GM12878 (cell line): ENCODE results near the gene PRMT1. TPM values are rescaled to one million over a fixed set of nuclear protein-coding genes. Genes with fewer than 3 reads are reported as not detected.

ENCODE experiments used
- ATF7 ChIP-seq: fragments of 450-650 bp; IDR thresholded peaks from 2 replicates; pipeline ENCODE4 v1.6.1; 2016; ENCODE audit warnings: low read depth, mild to moderate bottlenecking
- BCL11A ChIP-seq: IDR thresholded peaks from 2 replicates; pipeline ENCODE4 v1.6.1; 2011; ENCODE audit warnings: low read depth, low read length
- E2F8 ChIP-seq: fragments of 450-650 bp; IDR thresholded peaks from 2 replicates; pipeline ENCODE4 v1.6.1; 2018; ENCODE audit warnings: mild to moderate bottlenecking, low read depth, moderate library complexity; ENCODE audit not compliant: partially characterized antibody
- FOXM1 ChIP-seq: IDR thresholded peaks from 2 replicates; pipeline ENCODE4 v1.6.1; 2012; ENCODE audit warnings: low read depth, mild to moderate bottlenecking, inconsistent platforms, low read length, moderate library complexity
- GABPA ChIP-seq: IDR thresholded peaks from 2 replicates; pipeline ENCODE4 v1.6.1; 2014; ENCODE audit warnings: antibody characterized with exemption, low read depth, mild to moderate bottlenecking, inconsistent platforms
- HDGF ChIP-seq: fragments of 450-650 bp; IDR thresholded peaks from 2 replicates; pipeline ENCODE4 v1.6.1; 2016; ENCODE audit warnings: antibody characterized with exemption
- IKZF1 ChIP-seq: fragments of 450-650 bp; conservative IDR thresholded peaks from 2 replicates; pipeline ENCODE4 v1.6.1; 2017; ENCODE audit warnings: antibody characterized with exemption, mild to moderate bottlenecking
- IKZF2 ChIP-seq, 2 experiments: fragments of 450-650 bp; IDR thresholded peaks; 2 replicates each; pipeline ENCODE4 v1.6.1; 2017; ENCODE audit warnings: mild to moderate bottlenecking in 2 of 2, moderate library complexity in 2 of 2
- JUND ChIP-seq: IDR thresholded peaks from 2 replicates; pipeline ENCODE4 v1.6.1; 2012; ENCODE audit warnings: low read depth, mild to moderate bottlenecking, low read length, improper control_type of control experiment, moderate library complexity
- NBN ChIP-seq: fragments of 450-650 bp; IDR thresholded peaks from 2 replicates; pipeline ENCODE4 v1.6.1; 2016
- POLR2A ChIP-seq: IDR thresholded peaks from 2 replicates; pipeline ENCODE4 v1.6.1; 2011; ENCODE audit warnings: low read depth, mild to moderate bottlenecking, low read length
- SIN3A ChIP-seq: IDR thresholded peaks from 2 replicates; pipeline ENCODE4 v1.6.1; 2012; ENCODE audit warnings: low read depth, low read length, improper control_type of control experiment
- SIX5 ChIP-seq: IDR thresholded peaks from 2 replicates; pipeline ENCODE4 v1.6.1; 2011; ENCODE audit warnings: mild to moderate bottlenecking, low read depth, low read length, moderate library complexity; ENCODE audit not compliant: severe bottlenecking
- SKIL ChIP-seq: fragments of 450-650 bp; IDR thresholded peaks from 2 replicates; pipeline ENCODE4 v1.6.1; 2017; ENCODE audit warnings: mild to moderate bottlenecking, low read depth, inconsistent platforms; ENCODE audit not compliant: poor library complexity, severe bottlenecking
- STAT1 ChIP-seq: fragments of 450-650 bp; conservative IDR thresholded peaks from 2 replicates; pipeline ENCODE4 v1.6.1; 2014; ENCODE audit warnings: antibody characterized with exemption, mild to moderate bottlenecking
- USF1 ChIP-seq: IDR thresholded peaks from 2 replicates; pipeline ENCODE4 v1.6.1; 2011; ENCODE audit warnings: borderline replicate concordance, low read depth, mild to moderate bottlenecking, moderate library complexity, mixed read lengths, low read length; ENCODE audit not compliant: insufficient read depth; ENCODE audit errors: extremely low read length
- polyA plus RNA-seq, 11 experiments: library from polyadenylated mRNA; depleted of rRNA in 4 of 11; unstranded in 6 of 11; stranded (reverse) in 5 of 11; fragments of >200 nt; fragmentation: Nextera tagmentation in 4 of 11; fragmentation: Illumina TruSeq in 1 of 11; extraction: Ambion mirVana in 4 of 11; extraction: Trizol in 1 of 11; gene quantifications; 1 replicate in 1 of 11; 2 replicates in 10 of 11; pipeline versions ENCODE4 v1.2.1 to v1.2.3, GENCODE V29; 2011 to 2016; ENCODE audit warnings: inconsistent platforms in 2 of 11, missing spikeins in 2 of 11, low read depth in 1 of 11
- total RNA-seq, 4 experiments: library from RNA; depleted of rRNA in 3 of 4; stranded (reverse); fragments of >200 nt in 3 of 4; fragmentation: Illumina TruSeq in 1 of 4; extraction: Trizol in 1 of 4; gene quantifications; 2 replicates each; pipeline versions ENCODE4 v1.2.1 to v1.2.3, GENCODE V29; 2013 to 2021
- TF ChIP-seq, protein P1 (sequence below): fragments of 450-650 bp; IDR thresholded peaks from 2 replicates; pipeline ENCODE4 v1.6.1; 2016; ENCODE audit warnings: mild to moderate bottlenecking
- TF ChIP-seq, protein P2 (sequence below): IDR thresholded peaks from 2 replicates; pipeline ENCODE4 v1.6.1; 2012; ENCODE audit warnings: mild to moderate bottlenecking, low read depth, low read length

PRMT1 gene
- total and polyA plus RNA-seq, 10 of the 15 experiments (the other 5 are each of a cell fraction or from before 2014, with no cell fraction given), result 19.9 to 667 (median 444) TPM

GRCh38 chr19:49676136-49676783 lies 811 bp upstream of the PRMT1 start (continued):
- peak; percentile 93 for TF ChIP-seq IKZF1
- peak; percentile 51 for TF ChIP-seq SIX5
- TF ChIP-seq USF1, result no peak
- peak; percentile 68; the same call in 1 of the 2 replicates for TF ChIP-seq HDGF
- TF ChIP-seq, protein P1, sequence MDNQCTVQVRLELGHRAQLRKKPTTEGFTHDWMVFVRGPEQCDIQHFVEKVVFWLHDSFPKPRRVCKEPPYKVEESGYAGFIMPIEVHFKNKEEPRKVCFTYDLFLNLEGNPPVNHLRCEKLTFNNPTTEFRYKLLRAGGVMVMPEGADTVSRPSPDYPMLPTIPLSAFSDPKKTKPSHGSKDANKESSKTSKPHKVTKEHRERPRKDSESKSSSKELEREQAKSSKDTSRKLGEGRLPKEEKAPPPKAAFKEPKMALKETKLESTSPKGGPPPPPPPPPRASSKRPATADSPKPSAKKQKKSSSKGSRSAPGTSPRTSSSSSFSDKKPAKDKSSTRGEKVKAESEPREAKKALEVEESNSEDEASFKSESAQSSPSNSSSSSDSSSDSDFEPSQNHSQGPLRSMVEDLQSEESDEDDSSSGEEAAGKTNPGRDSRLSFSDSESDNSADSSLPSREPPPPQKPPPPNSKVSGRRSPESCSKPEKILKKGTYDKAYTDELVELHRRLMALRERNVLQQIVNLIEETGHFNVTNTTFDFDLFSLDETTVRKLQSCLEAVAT, result peak; percentile 89
- no peak for TF ChIP-seq BCL11A
- peak; percentile 100 for TF ChIP-seq ATF7
- TF ChIP-seq, protein P2, sequence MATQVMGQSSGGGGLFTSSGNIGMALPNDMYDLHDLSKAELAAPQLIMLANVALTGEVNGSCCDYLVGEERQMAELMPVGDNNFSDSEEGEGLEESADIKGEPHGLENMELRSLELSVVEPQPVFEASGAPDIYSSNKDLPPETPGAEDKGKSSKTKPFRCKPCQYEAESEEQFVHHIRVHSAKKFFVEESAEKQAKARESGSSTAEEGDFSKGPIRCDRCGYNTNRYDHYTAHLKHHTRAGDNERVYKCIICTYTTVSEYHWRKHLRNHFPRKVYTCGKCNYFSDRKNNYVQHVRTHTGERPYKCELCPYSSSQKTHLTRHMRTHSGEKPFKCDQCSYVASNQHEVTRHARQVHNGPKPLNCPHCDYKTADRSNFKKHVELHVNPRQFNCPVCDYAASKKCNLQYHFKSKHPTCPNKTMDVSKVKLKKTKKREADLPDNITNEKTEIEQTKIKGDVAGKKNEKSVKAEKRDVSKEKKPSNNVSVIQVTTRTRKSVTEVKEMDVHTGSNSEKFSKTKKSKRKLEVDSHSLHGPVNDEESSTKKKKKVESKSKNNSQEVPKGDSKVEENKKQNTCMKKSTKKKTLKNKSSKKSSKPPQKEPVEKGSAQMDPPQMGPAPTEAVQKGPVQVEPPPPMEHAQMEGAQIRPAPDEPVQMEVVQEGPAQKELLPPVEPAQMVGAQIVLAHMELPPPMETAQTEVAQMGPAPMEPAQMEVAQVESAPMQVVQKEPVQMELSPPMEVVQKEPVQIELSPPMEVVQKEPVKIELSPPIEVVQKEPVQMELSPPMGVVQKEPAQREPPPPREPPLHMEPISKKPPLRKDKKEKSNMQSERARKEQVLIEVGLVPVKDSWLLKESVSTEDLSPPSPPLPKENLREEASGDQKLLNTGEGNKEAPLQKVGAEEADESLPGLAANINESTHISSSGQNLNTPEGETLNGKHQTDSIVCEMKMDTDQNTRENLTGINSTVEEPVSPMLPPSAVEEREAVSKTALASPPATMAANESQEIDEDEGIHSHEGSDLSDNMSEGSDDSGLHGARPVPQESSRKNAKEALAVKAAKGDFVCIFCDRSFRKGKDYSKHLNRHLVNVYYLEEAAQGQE, result no peak
- TF ChIP-seq GABPA, result no peak
- TF ChIP-seq STAT1, result peak; percentile 95
- peak; percentile 98 for TF ChIP-seq SKIL
- TF ChIP-seq E2F8, result no peak
- TF ChIP-seq NBN, result peak; percentile 97
- peak; percentile 33; the same call in 1 of the 2 replicates for TF ChIP-seq SIN3A
- TF ChIP-seq IKZF2 (IDR thresholded peaks at IDR 0.05), result peak; percentile 94 to 98
- TF ChIP-seq JUND, result peak; percentile 98
- no peak for TF ChIP-seq FOXM1
- TF ChIP-seq POLR2A, result peak; percentile 86
